CD4-positive, alpha-beta T cell (primary cell): ENCODE results near the gene CXCL17. TPM values are rescaled to one million over a fixed set of nuclear protein-coding genes. Genes with fewer than 3 reads are reported as not detected.

Experiments used
- ATAC-seq: fragments of 200-7000 bp; cut with Tn5 transposase; one replicate; pipeline ENCODE4 v1.10.0; 2022; ENCODE audit warnings: mild to moderate bottlenecking; ENCODE audit not compliant: poor library complexity
- CTCF ChIA-PET: fragments of 350-600 bp; sonication (Branson Sonifier 250); formaldehyde crosslinking; loops from one replicate; lab custom pipeline; 2021; ENCODE audit warnings: antibody characterized with exemption, inconsistent platforms; lab: Charles Lee
- POLR2A ChIA-PET: fragments of 350-600 bp; sonication (Branson Sonifier 250); formaldehyde crosslinking; loops from one replicate; lab custom pipeline; 2021; ENCODE audit warnings: antibody characterized with exemption, inconsistent platforms; lab: Charles Lee
- DNase-seq, 14 experiments: peaks; one replicate each; pipeline ENCODE4 v3.0.0-alpha.2; 2013 to 2020; ENCODE audit warnings: mixed read lengths in 2 of 14
- H3K27ac ChIP-seq, 2 donors: one replicate each; pipeline versions ENCODE4 v1.5.1 to v1.7.0; 2013; ENCODE audit warnings: low read length in 2 of 2, low read depth in 1 of 2, mild to moderate bottlenecking in 1 of 2
- H3K27me3 ChIP-seq, 2 experiments: 1 replicate in 1 of 2; 2 replicates in 1 of 2; pipeline versions ENCODE4 v1.6.1 to v1.7.0; 2013; ENCODE audit warnings: low read length in 2 of 2, control low read depth in 1 of 2, mild to moderate bottlenecking in 1 of 2, moderate library complexity in 1 of 2; ENCODE audit not compliant: insufficient read depth in 2 of 2, control insufficient read depth in 1 of 2
- H3K36me3 ChIP-seq: one replicate; pipeline ENCODE4 v1.6.1; 2013; ENCODE audit warnings: low read length, control low read depth; ENCODE audit not compliant: insufficient read depth
- H3K4me1 ChIP-seq: one replicate; pipeline ENCODE4 v1.6.1; 2013; ENCODE audit warnings: low read length, control low read depth; ENCODE audit not compliant: insufficient read depth
- H3K4me3 ChIP-seq: one replicate; pipeline ENCODE4 v1.5.1; 2013; ENCODE audit warnings: mild to moderate bottlenecking, low read length, moderate library complexity
- H3K9me3 ChIP-seq, 2 experiments: 1 replicate in 1 of 2; 2 replicates in 1 of 2; pipeline versions ENCODE4 v1.6.1 to v1.7.0; 2013; ENCODE audit warnings: low read length in 2 of 2, mild to moderate bottlenecking in 2 of 2, control low read depth in 1 of 2, moderate library complexity in 1 of 2; ENCODE audit not compliant: control insufficient read depth in 1 of 2, insufficient read depth in 1 of 2
- H3K27ac Mint-ChIP-seq: one replicate; pipeline ENCODE4 v1.8.0; 2020; ENCODE audit warnings: mixed read lengths
- H3K27me3 Mint-ChIP-seq: one replicate; pipeline ENCODE4 v1.8.0; 2021; ENCODE audit warnings: mixed read lengths
- H3K36me3 Mint-ChIP-seq: one replicate; pipeline ENCODE4 v1.8.0; 2021; ENCODE audit warnings: low read depth, mixed read lengths
- H3K4me1 Mint-ChIP-seq: one replicate; pipeline ENCODE4 v1.8.0; 2021; ENCODE audit warnings: low read depth, mixed read lengths
- H3K4me3 Mint-ChIP-seq: one replicate; pipeline ENCODE4 v1.8.0; 2020; ENCODE audit warnings: mild to moderate bottlenecking, mixed read lengths
- H3K9me3 Mint-ChIP-seq: one replicate; pipeline ENCODE4 v1.8.0; 2020; ENCODE audit warnings: mixed read lengths
- CTCF ChIP-seq: fragments of 200-600 bp; IDR thresholded peaks from one replicate; pipeline ENCODE4 v1.8.0; 2022; ENCODE audit warnings: antibody characterized with exemption, mild to moderate bottlenecking
- intact Hi-C, 2 experiments: fragments of 100-400 bp; cut with DNase I in 1 of 2; cut with micrococcal nuclease in 1 of 2; formaldehyde crosslinking; loops; one replicate each; pipeline versions ENCODE4 v1.15.1 to v1.9.0; 2023 to 2025; cut with DNase I, micrococcal nuclease
- polyA plus RNA-seq, 2 donors: library from polyadenylated mRNA; unstranded; fragments of 120-200 nt; gene quantifications; one replicate each; pipeline ENCODE4 v1.2.1, GENCODE V29; 2013
- total RNA-seq, 174 experiments: library from RNA in 2 of 174; stranded (reverse) in 2 of 174; gene quantifications; one replicate each; pipeline ENCODE4 v1.2.3 and lab custom pipeline; 2021 to 2026

Gene CXCL17
- total RNA-seq (not detected), total RNA-seq (lab: John Stamatoyannopoulos, UW) (0 to 0.10 (median 0) reads per million in 172 experiments)
- polyA plus RNA-seq (2013, experiment 1 of 2) = 0.05 TPM
- polyA plus RNA-seq (2013, experiment 2 of 2) = 0.05 TPM

- POLR2A ChIA-PET = no interaction called here
- H3K36me3 ChIP-seq = no peaks in the 10 kb centered on the region
- H3K9me3 Mint-ChIP-seq = no peaks in the 10 kb centered on the region
- H3K27ac Mint-ChIP-seq = no peak within 1 kb of the TSS
- no peak within 1 kb of the TSS for H3K4me3 ChIP-seq
- no peak for TF ChIP-seq CTCF
- DNase-seq = no peak
- ATAC-seq = no peak
- CTCF ChIA-PET = no interaction called here
- H3K4me1 ChIP-seq = peaks cover 35% of the 10 kb centered on the region
- intact Hi-C loops = no loop called here
- no peaks in the 10 kb centered on the region for H3K27me3 Mint-ChIP-seq
- H3K36me3 Mint-ChIP-seq = no peaks in the 10 kb centered on the region
- H3K4me3 Mint-ChIP-seq = no peak within 1 kb of the TSS
- no peaks in the 10 kb centered on the region for H3K27me3 ChIP-seq
- no peak within 1 kb of the TSS for H3K27ac ChIP-seq
- peaks cover 46% of the 10 kb centered on the region for H3K4me1 Mint-ChIP-seq
- no peaks in the 10 kb centered on the region for H3K9me3 ChIP-seq
Measured at GRCh38 chr19:42442833-42443232, at the start of gene CXCL17. TSS of gene CXCL17 (minus strand) at chr19:42442946. CDS start at chr19:42442832, 114 bp downstream.

GRCh38 chr19:42488783-42489521 is 46.2 kb upstream of the CXCL17 start:
- ChIA-PET POLR2A (no interaction called here), CTCF (no interaction called here)
- DNase-seq (no peak), ATAC-seq (no peak)
- no peak overlapping the region for H3K27ac Mint-ChIP-seq
- TF ChIP-seq CTCF = no peak
- intact Hi-C loops = no loop called here
- Histone ChIP-seq H3K27ac (no peak overlapping the region), H3K27me3 (no peaks in the 10 kb centered on the region), H3K4me1 (no peaks in the 10 kb centered on the region), H3K36me3 (no peaks in the 10 kb centered on the region), H3K4me3 (no peak overlapping the region), H3K9me3 (no peaks in the 10 kb centered on the region)
- H3K36me3 Mint-ChIP-seq = no peaks in the 10 kb centered on the region
- H3K4me1 Mint-ChIP-seq = no peaks in the 10 kb centered on the region
- no peaks in the 10 kb centered on the region for H3K27me3 Mint-ChIP-seq
- H3K9me3 Mint-ChIP-seq = no peaks in the 10 kb centered on the region
- H3K4me3 Mint-ChIP-seq = no peak overlapping the region

- H3K9me3 Mint-ChIP-seq = no peaks in the 10 kb centered on the region
- CTCF ChIA-PET = no interaction called here
- H3K27ac ChIP-seq = no peak overlapping the region
Measured at GRCh38 chr19:42487798-42488178, 45.0 kb upstream of the CXCL17 start.

More at GRCh38 chr19:42487798-42488178, 45.0 kb upstream of the CXCL17 start:
- DNase-seq = no peak
- H3K36me3 ChIP-seq = no peaks in the 10 kb centered on the region
- POLR2A ChIA-PET = interaction anchor here (0.5 kb wide), 1 partner anchor 185 kb away, joined by 4 read pairs; the partner anchor contains the start of gene PAFAH1B3
- H3K36me3 Mint-ChIP-seq = no peaks in the 10 kb centered on the region
- no peak for ATAC-seq
- no peaks in the 10 kb centered on the region for H3K4me1 ChIP-seq
- no peaks in the 10 kb centered on the region for H3K27me3 ChIP-seq
- H3K4me3 ChIP-seq = no peak overlapping the region
- TF ChIP-seq CTCF = no peak
- intact Hi-C loops = loop anchor here in 1 of 2 experiments (2.0 kb wide), 1 partner anchor 35 kb away; no protein-coding TSS in a partner anchor
- H3K9me3 ChIP-seq = no peaks in the 10 kb centered on the region
- H3K27me3 Mint-ChIP-seq = no peaks in the 10 kb centered on the region
- H3K4me1 Mint-ChIP-seq = peaks cover 4% of the 10 kb centered on the region
- no peak overlapping the region for H3K4me3 Mint-ChIP-seq
- H3K27ac Mint-ChIP-seq = no peak overlapping the region
